Measurements from ENCODE around the gene RBBP8NL.

DNA sequence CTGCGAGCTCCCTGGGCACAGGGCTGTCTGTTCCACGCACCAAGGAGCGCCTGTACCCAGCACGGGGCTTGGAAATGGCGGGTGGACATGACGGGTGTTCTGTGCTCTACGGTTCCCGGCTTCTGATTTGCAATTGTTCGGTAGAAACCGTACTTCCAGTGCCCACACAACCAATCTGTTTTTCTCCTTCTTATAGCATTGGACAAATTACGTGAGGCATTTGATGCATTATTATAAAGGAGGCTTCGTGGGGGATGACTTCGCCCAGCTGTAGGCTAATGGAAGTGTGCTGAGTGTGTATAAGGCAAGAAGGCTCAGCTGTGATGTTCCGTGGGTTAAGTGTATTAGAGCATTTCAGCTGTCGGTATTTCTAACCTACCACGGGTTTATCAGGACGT is 50.3 kb downstream of the RBBP8NL start:
- TF ChIP-seq POLR2A (IDR thresholded peaks at IDR 0.05): no peak
- TF ChIP-seq, protein P1, sequence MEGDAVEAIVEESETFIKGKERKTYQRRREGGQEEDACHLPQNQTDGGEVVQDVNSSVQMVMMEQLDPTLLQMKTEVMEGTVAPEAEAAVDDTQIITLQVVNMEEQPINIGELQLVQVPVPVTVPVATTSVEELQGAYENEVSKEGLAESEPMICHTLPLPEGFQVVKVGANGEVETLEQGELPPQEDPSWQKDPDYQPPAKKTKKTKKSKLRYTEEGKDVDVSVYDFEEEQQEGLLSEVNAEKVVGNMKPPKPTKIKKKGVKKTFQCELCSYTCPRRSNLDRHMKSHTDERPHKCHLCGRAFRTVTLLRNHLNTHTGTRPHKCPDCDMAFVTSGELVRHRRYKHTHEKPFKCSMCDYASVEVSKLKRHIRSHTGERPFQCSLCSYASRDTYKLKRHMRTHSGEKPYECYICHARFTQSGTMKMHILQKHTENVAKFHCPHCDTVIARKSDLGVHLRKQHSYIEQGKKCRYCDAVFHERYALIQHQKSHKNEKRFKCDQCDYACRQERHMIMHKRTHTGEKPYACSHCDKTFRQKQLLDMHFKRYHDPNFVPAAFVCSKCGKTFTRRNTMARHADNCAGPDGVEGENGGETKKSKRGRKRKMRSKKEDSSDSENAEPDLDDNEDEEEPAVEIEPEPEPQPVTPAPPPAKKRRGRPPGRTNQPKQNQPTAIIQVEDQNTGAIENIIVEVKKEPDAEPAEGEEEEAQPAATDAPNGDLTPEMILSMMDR (IDR thresholded peaks at IDR 0.05): no peak
